ENCODE measurements around the gene TNFRSF19. TPM values are rescaled to one million over a fixed set of nuclear protein-coding genes. Genes with fewer than 3 reads are reported as not detected.

The TNFRSF19 gene
- total and polyA plus RNA-seq, 10 of the 15 experiments (the other 5 are each of a cell fraction or from before 2014, with no cell fraction given) = 16.4 to 46.2 (median 35.4) TPM

DNA sequence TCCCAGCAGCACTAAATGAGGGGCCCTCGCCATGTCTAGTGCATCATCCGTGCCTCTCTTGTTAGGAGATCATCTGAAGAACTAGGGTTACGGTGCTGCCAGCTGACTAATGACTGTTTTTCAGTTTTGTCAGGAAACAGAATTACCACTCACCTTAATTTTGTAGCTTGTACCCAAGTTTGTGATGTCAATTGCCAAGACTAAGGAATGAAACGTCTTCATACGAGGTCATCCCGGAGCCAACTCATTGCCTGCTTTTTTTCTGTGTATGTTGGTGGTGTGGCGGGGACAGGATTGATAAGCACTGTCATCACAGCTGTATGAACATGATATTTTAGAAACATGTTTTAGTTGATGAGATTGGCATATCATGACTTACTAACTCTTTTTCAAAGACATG lies 100.6 kb downstream of the TNFRSF19 start (continued):
- TF ChIP-seq, protein P1, sequence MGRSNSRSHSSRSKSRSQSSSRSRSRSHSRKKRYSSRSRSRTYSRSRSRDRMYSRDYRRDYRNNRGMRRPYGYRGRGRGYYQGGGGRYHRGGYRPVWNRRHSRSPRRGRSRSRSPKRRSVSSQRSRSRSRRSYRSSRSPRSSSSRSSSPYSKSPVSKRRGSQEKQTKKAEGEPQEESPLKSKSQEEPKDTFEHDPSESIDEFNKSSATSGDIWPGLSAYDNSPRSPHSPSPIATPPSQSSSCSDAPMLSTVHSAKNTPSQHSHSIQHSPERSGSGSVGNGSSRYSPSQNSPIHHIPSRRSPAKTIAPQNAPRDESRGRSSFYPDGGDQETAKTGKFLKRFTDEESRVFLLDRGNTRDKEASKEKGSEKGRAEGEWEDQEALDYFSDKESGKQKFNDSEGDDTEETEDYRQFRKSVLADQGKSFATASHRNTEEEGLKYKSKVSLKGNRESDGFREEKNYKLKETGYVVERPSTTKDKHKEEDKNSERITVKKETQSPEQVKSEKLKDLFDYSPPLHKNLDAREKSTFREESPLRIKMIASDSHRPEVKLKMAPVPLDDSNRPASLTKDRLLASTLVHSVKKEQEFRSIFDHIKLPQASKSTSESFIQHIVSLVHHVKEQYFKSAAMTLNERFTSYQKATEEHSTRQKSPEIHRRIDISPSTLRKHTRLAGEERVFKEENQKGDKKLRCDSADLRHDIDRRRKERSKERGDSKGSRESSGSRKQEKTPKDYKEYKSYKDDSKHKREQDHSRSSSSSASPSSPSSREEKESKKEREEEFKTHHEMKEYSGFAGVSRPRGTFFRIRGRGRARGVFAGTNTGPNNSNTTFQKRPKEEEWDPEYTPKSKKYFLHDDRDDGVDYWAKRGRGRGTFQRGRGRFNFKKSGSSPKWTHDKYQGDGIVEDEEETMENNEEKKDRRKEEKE (IDR thresholded peaks at IDR 0.05) = no peak
- TF ChIP-seq TCF12 (IDR thresholded peaks at IDR 0.05; ENCODE audit: low read depth, low read length) = no peak
- TF ChIP-seq MXI1 (IDR thresholded peaks at IDR 0.05; ENCODE audit: low read depth, low read length) = no peak
- TF ChIP-seq SUPT20H (IDR thresholded peaks at IDR 0.05; ENCODE audit: borderline replicate concordance, control insufficient read depth, low read depth, low read length) = no peak
- no peak for TF ChIP-seq TBL1XR1 (IDR thresholded peaks at IDR 0.05; ENCODE audit: low read depth, low read length)
- no peak for TF ChIP-seq SIX5 (IDR thresholded peaks at IDR 0.05; ENCODE audit: low read depth, low read length, severe bottlenecking)

DNA sequence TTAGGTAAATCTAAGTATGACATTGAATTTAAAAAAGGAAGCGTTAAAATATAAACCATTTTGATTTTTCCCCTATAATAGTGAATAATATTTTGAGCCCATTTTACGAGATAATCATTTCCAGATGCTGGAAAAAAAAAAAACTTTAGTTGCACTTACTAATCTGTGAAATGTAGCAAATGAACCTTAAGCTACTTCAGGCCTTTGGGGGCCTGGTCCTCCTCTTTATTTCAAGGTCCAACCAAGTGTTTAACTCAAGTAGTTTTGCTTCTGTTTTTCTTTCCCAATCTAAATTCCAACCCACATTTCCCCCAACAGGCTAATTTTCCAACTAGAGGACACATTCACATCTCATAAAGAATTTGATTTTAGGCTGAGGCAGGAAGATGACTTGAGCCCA lies 101.2 kb downstream of the TNFRSF19 start:
- ATAC-seq (no peak), DNase-seq (ENCODE audit: low read depth, low spot score) (no peak), FAIRE-seq (no peak)
- ChIA-PET RAD21 (ENCODE audit: unreplicated experiment) (no interaction called here), POLR2A (no interaction called here), SMC1A (ENCODE audit: uncharacterized antibody, unreplicated experiment) (interaction anchor here (0.7 kb wide), 2 partner anchors 9 to 10 kb away, joined by 3 read pairs; no protein-coding TSS in a partner anchor), CTCF (interaction anchor here (0.5 kb wide), 1 partner anchor 40 kb away, joined by 3 read pairs; no protein-coding TSS in a partner anchor)
- TF ChIP-seq RAD21 (IDR thresholded peaks at IDR 0.05; ENCODE audit: insufficient read depth, low read depth, low read length) (no peak), NFIC (IDR thresholded peaks at IDR 0.05; ENCODE audit: low read depth, low read length) (no peak), ZNF217 (IDR thresholded peaks at IDR 0.05) (no peak), SUPT20H (IDR thresholded peaks at IDR 0.05; ENCODE audit: borderline replicate concordance, control insufficient read depth, low read depth, low read length) (no peak), SMAD5 (IDR thresholded peaks at IDR 0.05; ENCODE audit: low read depth) (no peak), SMAD1 (IDR thresholded peaks at IDR 0.05; ENCODE audit: low read depth, partially characterized antibody) (no peak), RUNX3 (IDR thresholded peaks at IDR 0.05; ENCODE audit: low read length) (no peak), CHD4 (IDR thresholded peaks at IDR 0.05) (no peak)
- TF ChIP-seq, protein P2, sequence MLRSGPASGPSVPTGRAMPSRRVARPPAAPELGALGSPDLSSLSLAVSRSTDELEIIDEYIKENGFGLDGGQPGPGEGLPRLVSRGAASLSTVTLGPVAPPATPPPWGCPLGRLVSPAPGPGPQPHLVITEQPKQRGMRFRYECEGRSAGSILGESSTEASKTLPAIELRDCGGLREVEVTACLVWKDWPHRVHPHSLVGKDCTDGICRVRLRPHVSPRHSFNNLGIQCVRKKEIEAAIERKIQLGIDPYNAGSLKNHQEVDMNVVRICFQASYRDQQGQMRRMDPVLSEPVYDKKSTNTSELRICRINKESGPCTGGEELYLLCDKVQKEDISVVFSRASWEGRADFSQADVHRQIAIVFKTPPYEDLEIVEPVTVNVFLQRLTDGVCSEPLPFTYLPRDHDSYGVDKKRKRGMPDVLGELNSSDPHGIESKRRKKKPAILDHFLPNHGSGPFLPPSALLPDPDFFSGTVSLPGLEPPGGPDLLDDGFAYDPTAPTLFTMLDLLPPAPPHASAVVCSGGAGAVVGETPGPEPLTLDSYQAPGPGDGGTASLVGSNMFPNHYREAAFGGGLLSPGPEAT (IDR thresholded peaks at IDR 0.05; ENCODE audit: low read depth) = no peak
- TF ChIP-seq, protein P3, sequence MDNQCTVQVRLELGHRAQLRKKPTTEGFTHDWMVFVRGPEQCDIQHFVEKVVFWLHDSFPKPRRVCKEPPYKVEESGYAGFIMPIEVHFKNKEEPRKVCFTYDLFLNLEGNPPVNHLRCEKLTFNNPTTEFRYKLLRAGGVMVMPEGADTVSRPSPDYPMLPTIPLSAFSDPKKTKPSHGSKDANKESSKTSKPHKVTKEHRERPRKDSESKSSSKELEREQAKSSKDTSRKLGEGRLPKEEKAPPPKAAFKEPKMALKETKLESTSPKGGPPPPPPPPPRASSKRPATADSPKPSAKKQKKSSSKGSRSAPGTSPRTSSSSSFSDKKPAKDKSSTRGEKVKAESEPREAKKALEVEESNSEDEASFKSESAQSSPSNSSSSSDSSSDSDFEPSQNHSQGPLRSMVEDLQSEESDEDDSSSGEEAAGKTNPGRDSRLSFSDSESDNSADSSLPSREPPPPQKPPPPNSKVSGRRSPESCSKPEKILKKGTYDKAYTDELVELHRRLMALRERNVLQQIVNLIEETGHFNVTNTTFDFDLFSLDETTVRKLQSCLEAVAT (IDR thresholded peaks at IDR 0.05) = no peak
- no peak overlapping the region for H3K27ac ChIP-seq (ENCODE audit: control insufficient read depth, insufficient read depth)
- no peaks in the 10 kb centered on the region for H3K4me1 ChIP-seq (ENCODE audit: control insufficient read depth, insufficient read depth, low read length)
- no peaks in the 10 kb centered on the region for H3K79me2 ChIP-seq (ENCODE audit: control insufficient read depth, insufficient read depth, low read length)
- peaks cover 0 to 13% of the 10 kb centered on the region in 2 experiments; a peak in 1 of 4 replicates for H3K36me3 ChIP-seq (ENCODE audit: control insufficient read depth in 2 of 2, insufficient read depth in 2 of 2, low read length in 1 of 2)
- WGBS (ENCODE audit: insufficient coverage, insufficient replicate concordance, low lambda C conversion rate, missing lambda C conversion rate) = 31% methylated on average over 2 of the region's 2 CpGs
- no peak overlapping the region for H3K4me3 ChIP-seq
- no TSS peak for BruUV-seq (replicated peaks)
- H3K27me3 ChIP-seq (replicated peaks in 1 of 2; ENCODE audit: control insufficient read depth in 2 of 2, insufficient read depth in 2 of 2, low read length in 1 of 2) = no peaks in the 10 kb centered on the region
- no peaks in the 10 kb centered on the region for H4K20me1 ChIP-seq (ENCODE audit: control insufficient read depth, insufficient read depth)
- H3K9ac ChIP-seq (ENCODE audit: control insufficient read depth, insufficient read depth, low read length) = no peak overlapping the region
- no peaks in the 10 kb centered on the region for H3K9me3 ChIP-seq (replicated peaks; ENCODE audit: control insufficient read depth, insufficient read depth, low read length)
- H3K4me2 ChIP-seq (ENCODE audit: control insufficient read depth, insufficient read depth) = no peak overlapping the region
- in situ Hi-C loops (cut with MboI) (no loop called here), intact Hi-C loops (cut with micrococcal nuclease; ENCODE audit: unreplicated experiment) (no loop called here)
- no peak overlapping the region for H2AFZ ChIP-seq (ENCODE audit: control insufficient read depth, low read depth, low read length)

Data from GM12878 (cell line).